ENCODE results near the gene FBXW8.

Gene FBXW8

DNA sequence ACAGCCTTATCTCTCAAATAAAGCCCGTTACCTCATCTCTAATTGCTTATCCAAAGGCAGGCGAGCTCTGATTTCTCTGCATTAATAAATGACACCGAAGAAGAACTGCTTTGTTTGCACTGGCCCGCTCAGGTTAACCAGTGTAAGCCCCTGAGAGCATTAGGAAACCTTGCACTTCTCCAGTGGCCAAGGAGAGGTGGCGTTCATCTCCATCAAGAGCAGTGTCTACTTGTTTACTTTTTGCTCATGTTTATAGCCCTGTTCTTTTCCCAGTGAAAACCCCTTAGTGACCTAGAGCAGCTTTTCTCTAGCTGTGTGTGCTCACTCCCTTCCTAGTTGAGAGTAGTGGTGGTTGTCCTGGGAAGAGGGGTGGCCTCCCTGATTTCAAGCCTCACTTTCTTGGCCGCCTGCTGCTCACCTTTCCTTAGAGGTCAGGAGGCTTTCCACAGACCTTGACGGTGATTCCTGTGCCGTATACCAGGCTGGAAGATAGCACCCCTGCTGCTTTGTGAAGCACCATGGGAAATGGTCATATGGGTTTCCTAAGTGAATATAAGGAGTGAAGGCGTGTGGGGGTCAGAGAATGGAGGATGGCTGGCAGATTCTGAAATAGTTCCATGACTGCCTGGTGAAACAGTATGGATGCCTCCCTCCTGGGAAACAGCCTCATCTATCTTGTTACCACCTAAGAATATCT is 16.6 kb downstream of the FBXW8 start:
- no peaks in the 10 kb centered on the region for H3K9me3 Mint-ChIP-seq
- H3K4me1 Mint-ChIP-seq (ENCODE audit: low read depth) = peaks cover 53% of the 10 kb centered on the region
- no peak overlapping the region for H3K4me3 Mint-ChIP-seq
- no peaks in the 10 kb centered on the region for H3K27me3 Mint-ChIP-seq
- peaks cover 45% of the 10 kb centered on the region for H3K36me3 Mint-ChIP-seq (ENCODE audit: low read depth)
- H3K27ac Mint-ChIP-seq = no peak overlapping the region

DNA sequence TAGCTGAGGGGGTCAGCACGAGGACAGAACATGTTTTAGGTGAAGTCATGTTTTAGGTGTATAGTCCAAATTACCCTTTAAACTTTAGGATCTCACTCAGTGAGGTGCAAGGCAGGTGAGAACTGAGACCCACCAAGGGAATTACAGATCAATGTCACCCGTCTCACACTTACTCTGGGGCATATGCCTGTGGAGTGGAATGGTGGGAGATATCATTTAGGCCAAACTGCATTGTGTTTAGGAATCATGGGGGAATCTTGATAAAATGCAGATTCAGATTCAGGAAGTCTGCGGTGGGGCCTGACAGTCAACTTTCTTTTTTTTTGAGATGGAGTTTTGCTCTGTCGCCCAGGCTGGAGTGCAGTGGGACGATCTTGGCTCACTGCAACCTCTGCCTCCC is 17.8 kb downstream of the FBXW8 start:
- Mint-ChIP-seq H3K4me1 (ENCODE audit: low read depth) (peaks cover 44% of the 10 kb centered on the region), H3K36me3 (ENCODE audit: low read depth) (peaks cover 54% of the 10 kb centered on the region), H3K4me3 (no peak overlapping the region), H3K27ac (no peak overlapping the region), H3K9me3 (no peaks in the 10 kb centered on the region), H3K27me3 (no peaks in the 10 kb centered on the region)

DNA sequence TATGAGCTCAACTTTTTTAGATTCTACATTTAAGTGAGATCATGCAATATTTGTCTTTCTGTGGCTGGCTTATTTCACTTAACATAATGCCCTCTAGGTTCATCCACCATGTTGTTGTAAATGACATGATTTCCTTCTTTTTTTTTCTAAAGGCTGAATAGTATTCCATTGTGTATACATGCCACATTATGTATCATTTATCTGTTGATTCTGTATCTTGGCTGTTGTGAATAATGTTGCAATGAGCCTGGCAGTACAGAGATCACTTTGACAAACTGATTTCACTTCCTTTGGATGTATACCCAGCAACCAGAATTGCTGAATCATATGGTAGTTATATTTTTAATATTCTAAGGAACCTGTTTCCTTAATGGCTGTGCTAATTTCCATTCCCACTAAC is 19.1 kb downstream of the FBXW8 start:
- Mint-ChIP-seq H3K4me3 (no peak overlapping the region), H3K36me3 (ENCODE audit: low read depth) (peaks cover 58% of the 10 kb centered on the region), H3K27ac (no peak overlapping the region), H3K27me3 (no peaks in the 10 kb centered on the region), H3K9me3 (no peaks in the 10 kb centered on the region), H3K4me1 (ENCODE audit: low read depth) (peaks cover 31% of the 10 kb centered on the region)

DNA sequence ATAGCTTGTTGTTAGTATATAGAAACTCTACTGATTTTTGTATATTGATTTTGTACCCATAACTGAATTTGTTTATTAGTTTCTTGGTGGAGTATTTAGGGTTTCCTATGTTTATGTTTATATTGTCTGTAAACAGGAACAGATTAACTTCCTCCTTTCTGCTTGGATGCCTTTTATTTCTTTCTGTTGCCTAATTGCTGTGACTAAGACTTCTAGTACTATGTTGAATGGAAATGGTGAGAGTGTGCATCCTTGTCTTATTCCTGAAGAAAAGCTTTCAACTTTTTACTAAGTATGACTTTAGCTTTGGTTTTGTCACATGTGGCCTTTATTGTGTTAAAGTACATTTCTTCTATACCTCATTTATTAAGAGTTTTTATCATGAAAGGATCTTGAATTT is 20.9 kb downstream of the FBXW8 start:
- Mint-ChIP-seq H3K4me1 (ENCODE audit: low read depth) (peaks cover 13% of the 10 kb centered on the region), H3K9me3 (no peaks in the 10 kb centered on the region), H3K27ac (no peak overlapping the region), H3K4me3 (no peak overlapping the region), H3K36me3 (ENCODE audit: low read depth) (peaks cover 66% of the 10 kb centered on the region), H3K27me3 (no peaks in the 10 kb centered on the region)

DNA sequence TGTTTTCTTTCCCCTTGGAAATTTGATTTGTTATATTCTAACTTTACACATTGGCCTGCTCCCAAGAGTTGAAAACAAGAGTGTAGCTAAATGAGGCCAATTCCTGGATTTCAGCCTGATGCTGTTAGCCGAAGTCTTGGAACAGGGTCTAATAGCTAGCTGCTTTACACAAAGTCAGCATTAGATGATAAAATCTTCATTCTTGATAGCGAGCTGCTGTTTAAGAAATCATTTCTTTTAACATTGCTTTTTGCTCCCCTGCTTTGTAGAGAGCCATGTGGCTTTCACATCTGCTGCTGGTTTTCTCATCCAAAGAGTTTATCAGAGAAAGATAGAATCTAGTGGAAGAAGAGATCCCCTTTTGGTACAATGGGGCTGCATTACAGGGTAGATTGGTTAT is 22.3 kb downstream of the FBXW8 start:
- Mint-ChIP-seq H3K36me3 (ENCODE audit: low read depth) (peaks cover 70% of the 10 kb centered on the region), H3K9me3 (no peaks in the 10 kb centered on the region), H3K4me1 (ENCODE audit: low read depth) (peaks cover 9% of the 10 kb centered on the region), H3K27me3 (no peaks in the 10 kb centered on the region), H3K4me3 (no peak overlapping the region), H3K27ac (no peak overlapping the region)

DNA sequence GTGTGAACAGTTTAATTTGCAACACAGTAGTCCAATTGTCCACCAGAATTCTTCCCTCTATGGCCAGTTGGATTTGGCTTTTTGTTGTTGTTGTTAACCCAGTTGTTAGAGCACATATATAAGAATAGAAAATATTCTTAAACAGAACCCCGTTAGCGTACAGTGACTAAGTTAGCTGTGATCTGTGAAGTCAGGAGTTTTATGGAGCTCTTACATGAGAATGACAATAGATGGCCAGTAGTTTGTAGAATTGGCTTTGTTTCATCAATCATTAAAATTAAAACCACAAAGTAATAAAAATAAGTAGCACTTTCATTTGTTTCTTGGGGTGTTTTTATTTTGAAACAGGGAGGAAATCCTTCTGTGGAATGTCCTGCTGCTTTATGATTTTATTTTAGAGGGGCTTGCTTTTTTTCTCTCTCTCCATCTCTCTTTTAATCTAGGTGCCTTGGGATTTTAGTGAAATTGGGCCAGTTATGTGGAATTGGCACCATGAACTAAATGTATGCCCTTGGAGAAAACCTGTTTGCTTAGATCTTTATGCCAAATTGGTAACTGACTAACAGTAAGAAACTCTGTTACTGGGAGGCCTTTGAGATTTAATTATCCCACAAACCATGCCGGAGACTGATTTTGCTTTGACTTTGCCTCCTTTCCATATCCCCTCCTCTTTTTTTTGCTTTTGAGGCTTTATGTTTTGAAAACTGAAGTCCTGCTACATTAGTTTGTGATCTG is 22.9 kb downstream of the FBXW8 start:
- Mint-ChIP-seq H3K4me1 (ENCODE audit: low read depth) (peaks cover 9% of the 10 kb centered on the region), H3K27me3 (no peaks in the 10 kb centered on the region), H3K36me3 (ENCODE audit: low read depth) (peaks cover 64% of the 10 kb centered on the region), H3K27ac (no peak overlapping the region), H3K4me3 (no peak overlapping the region), H3K9me3 (no peaks in the 10 kb centered on the region)

DNA sequence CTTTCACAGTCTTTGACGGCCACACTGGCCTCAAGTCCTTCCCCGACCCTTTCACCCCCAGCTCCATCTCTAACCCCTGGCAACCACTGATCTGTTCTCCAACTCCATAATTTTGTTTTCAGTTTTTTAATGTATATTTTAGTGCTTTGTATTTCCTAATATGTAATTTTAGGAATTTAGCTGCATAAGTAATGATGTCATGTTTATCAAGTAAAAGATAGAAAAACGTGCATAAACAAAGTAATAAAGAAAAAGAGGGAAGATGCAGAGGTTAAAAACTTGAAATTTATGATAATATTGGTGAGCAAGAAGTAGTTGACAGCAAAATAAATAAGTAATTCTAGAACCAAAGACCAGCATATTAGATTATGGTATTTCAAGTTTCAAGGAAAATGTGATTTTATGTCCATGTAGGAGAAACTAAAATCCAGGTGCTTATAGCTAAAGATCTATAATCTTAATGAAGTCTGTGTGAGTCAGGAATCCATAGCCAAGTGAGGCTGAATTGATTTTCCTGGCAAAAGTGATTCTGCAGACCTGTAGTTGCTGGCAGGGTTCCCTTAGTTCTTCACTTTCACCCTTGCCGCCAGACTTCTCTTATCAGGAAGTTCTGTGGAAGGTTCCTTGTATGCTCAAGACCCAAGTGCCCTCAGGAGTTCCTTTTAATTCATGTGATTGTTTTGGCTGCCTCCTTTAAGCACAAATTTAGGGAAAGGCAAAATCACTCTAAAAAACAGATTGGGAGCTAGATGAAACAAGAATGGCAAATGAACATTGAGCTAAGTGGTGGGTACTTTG is 24.4 kb downstream of the FBXW8 start:
- Mint-ChIP-seq H3K27ac (no peak overlapping the region), H3K36me3 (ENCODE audit: low read depth) (peaks cover 57% of the 10 kb centered on the region)

DNA sequence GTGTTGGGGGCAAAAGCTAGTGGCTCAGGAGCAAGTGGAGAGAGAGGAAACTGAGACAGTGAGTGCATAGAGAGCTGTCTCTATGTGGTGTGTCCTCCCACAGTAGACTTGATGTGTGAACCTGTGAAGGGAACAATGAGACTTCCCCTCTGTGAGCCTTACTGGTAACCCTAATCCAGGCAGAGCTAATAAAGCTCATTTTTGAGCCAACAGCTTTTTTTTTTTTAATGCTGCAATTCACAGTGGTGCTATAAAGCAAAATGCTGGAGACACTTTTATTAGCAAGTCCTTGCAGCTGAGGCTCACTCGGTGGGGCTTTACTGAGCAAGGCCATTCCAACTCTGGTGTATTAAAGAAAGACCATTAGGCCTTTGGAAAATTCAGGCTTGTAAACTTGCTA is 26.9 kb downstream of the FBXW8 start:
- Mint-ChIP-seq H3K27ac (no peak overlapping the region), H3K36me3 (ENCODE audit: low read depth) (peaks cover 56% of the 10 kb centered on the region), H3K4me3 (no peak overlapping the region), H3K27me3 (no peaks in the 10 kb centered on the region), H3K9me3 (peaks cover 6% of the 10 kb centered on the region), H3K4me1 (ENCODE audit: low read depth) (peaks cover 3% of the 10 kb centered on the region)

More for the DNA sequence above, 24.4 kb downstream of the FBXW8 start:
- H3K4me1 Mint-ChIP-seq (ENCODE audit: low read depth) = peaks cover 9% of the 10 kb centered on the region
- no peaks in the 10 kb centered on the region for H3K27me3 Mint-ChIP-seq
- no peak overlapping the region for H3K4me3 Mint-ChIP-seq
- no peaks in the 10 kb centered on the region for H3K9me3 Mint-ChIP-seq

DNA sequence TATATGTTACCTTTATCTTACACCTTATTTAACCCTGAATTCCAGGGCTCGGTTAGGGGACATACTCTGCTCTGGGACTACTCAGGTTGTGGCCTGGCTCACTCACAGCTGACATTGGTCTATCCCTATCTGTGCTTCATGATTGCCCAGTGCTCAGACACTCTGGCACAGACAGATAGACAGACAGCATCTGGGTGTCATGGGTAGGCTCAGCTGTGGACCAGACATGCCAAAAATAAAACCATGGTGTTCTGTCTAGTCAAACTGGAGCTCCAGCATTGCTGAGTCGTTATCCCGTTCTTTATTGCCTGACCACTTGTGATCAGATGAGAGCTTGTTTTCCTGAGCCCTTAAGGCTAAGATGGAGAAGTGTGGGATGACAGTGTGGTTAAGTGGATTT is 29.0 kb downstream of the FBXW8 start:
- H3K9me3 Mint-ChIP-seq = peaks cover 10% of the 10 kb centered on the region
- H3K4me1 Mint-ChIP-seq (ENCODE audit: low read depth) = peaks cover 3% of the 10 kb centered on the region
- no peak overlapping the region for H3K4me3 Mint-ChIP-seq
- H3K36me3 Mint-ChIP-seq (ENCODE audit: low read depth) = peaks cover 61% of the 10 kb centered on the region
- H3K27ac Mint-ChIP-seq = no peak overlapping the region
- H3K27me3 Mint-ChIP-seq = no peaks in the 10 kb centered on the region

DNA sequence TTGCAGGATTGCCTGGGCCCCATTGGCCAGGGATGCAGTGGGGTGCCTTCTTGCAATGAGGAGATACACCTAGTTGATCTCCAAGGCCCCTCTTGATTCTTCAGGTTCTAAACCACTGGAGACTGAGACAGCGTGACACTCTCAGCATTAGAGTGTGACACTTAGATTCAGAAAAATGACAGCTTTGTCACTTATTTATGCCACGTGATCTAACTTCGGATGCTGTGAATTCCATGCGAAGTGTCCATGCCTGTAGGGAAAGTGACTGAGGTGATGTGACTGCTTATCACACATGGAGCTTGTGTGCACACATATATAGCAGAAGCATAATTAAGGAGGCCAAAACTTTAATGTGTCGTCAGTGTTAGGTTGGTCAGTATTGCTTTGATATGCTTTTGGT is 30.4 kb downstream of the FBXW8 start:
- peaks cover 10% of the 10 kb centered on the region for H3K9me3 Mint-ChIP-seq
- no peaks in the 10 kb centered on the region for H3K27me3 Mint-ChIP-seq
- H3K4me3 Mint-ChIP-seq = no peak overlapping the region
- H3K4me1 Mint-ChIP-seq (ENCODE audit: low read depth) = peaks cover 3% of the 10 kb centered on the region
- peaks cover 60% of the 10 kb centered on the region for H3K36me3 Mint-ChIP-seq (ENCODE audit: low read depth)
- H3K27ac Mint-ChIP-seq = no peak overlapping the region

DNA sequence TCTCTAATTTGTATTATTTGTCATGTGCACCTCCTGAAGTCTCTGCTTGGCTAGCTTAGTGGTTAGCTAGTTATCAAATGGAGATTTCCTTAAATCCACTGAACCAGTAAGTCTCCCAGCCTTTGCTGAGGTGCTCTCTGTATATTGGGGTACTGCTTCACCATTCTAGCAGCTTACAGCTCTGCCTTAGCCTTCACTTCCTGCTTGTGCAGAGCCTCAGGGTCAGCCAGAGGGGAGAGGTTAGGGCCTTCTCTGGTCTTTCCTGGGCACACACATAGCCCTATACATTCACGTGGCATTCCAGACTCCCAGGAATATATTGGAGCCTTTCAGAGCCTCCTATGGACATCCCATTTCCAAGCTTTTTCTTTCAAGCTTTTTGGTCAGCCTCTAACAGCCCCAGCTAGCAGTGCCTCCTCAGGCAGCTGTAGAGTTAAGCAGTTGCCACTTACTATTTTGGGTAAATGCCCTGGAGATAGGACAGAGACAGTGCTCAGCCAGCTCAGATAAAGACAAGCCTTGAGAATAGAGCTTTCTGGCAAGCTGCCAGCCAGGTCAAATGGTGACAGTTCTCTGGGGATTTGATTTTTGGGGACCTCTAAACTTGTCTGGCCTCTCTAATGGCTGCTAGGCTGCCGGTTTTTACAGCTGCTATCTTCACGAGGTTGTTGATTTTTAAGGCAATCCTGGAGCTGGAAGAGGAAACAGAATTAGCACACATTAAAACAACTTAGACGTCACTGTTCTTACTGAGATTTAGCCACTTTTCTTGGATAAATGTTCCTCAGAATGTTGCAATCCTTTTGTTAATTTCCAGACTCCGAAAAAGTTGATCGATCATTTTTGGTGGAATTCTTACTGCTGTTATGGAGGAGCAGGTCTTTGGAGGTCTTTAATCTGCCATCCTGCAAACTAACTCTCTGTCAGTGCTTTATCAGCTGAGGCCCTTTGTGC is 32.9 kb downstream of the FBXW8 start:
- Mint-ChIP-seq H3K27ac (no peak overlapping the region), H3K9me3 (peaks cover 10% of the 10 kb centered on the region), H3K4me3 (no peak overlapping the region), H3K4me1 (ENCODE audit: low read depth) (no peaks in the 10 kb centered on the region), H3K36me3 (ENCODE audit: low read depth) (peaks cover 55% of the 10 kb centered on the region), H3K27me3 (no peaks in the 10 kb centered on the region)

DNA sequence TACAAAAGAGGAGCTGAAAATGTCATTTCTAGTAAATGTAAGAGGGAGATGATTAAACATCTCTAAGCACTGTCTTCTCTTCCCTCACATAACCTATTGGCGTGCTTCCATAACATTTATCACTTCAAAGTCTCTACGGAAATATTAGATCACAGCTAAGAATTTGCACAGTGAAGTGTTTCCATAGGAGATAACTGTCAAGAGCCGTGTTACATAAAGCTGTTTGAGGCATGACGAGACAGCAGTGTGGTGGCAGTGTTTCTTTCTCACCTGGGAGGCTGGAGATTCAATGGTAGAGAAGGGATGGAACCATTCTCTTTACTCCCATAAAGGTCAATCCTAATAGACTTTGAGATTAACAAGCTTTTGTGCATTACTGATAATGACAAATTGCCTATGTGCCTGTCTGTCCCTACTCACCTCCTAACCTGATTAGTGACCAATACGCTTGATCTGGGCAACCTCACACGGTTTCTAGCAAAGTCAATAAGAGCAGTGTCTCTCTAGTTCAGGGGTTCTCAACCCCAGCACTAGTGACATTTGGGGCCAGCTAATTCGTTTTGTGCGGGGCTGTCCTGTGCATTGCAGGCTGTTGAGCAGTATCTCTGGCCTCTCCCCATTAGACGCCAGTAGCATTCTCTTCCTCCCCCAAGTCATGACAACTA is 35.3 kb downstream of the FBXW8 start:
- peaks cover 67% of the 10 kb centered on the region for H3K36me3 Mint-ChIP-seq (ENCODE audit: low read depth)
- H3K9me3 Mint-ChIP-seq = peaks cover 10% of the 10 kb centered on the region
- no peak overlapping the region for H3K27ac Mint-ChIP-seq
- H3K4me3 Mint-ChIP-seq = no peak overlapping the region
- no peaks in the 10 kb centered on the region for H3K4me1 Mint-ChIP-seq (ENCODE audit: low read depth)
- no peaks in the 10 kb centered on the region for H3K27me3 Mint-ChIP-seq

DNA sequence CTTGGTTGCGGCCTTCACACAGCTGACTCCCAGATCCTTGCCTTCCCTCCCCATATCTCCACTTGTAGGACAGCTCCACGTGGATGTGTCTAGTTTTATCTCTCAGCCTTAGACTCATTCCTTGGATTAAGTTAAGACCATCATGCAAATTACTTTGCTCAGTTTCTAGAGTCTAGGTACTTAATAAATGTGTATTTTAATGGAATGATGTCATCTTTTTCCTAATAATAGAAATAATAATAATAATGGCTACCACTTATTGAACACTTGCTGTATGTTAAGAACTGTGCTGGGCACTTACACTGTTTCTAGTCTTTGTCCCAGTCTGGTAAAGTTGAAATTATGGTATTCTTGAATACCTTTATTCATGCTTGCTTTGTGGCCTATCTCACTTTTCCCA is 37.5 kb downstream of the FBXW8 start:
- Mint-ChIP-seq H3K27me3 (no peaks in the 10 kb centered on the region), H3K9me3 (peaks cover under 1% of the 10 kb centered on the region), H3K4me3 (no peak overlapping the region), H3K27ac (no peak overlapping the region), H3K4me1 (ENCODE audit: low read depth) (no peaks in the 10 kb centered on the region), H3K36me3 (ENCODE audit: low read depth) (peaks cover 55% of the 10 kb centered on the region)
